NCI-H146 treated with DMSO at 0.1 percent for 48 hours (cell line): ENCODE results near the gene ATP5PF.
"Not testable (repeated sequence)": the region's sequence is repeated elsewhere in the genome, so short reads cannot be mapped to it uniquely, and the experiment has no call there.

Experiments
- DNase-seq: peaks from one replicate; lab custom pipeline; 2025; ENCODE audit not compliant: unreplicated experiment; lab: John Stamatoyannopoulos, UW

Gene ATP5PF

GRCh38 chr21:25732091-25732760, 2.5 kb downstream of the ATP5PF start:
- no peak for DNase-seq

DNA sequence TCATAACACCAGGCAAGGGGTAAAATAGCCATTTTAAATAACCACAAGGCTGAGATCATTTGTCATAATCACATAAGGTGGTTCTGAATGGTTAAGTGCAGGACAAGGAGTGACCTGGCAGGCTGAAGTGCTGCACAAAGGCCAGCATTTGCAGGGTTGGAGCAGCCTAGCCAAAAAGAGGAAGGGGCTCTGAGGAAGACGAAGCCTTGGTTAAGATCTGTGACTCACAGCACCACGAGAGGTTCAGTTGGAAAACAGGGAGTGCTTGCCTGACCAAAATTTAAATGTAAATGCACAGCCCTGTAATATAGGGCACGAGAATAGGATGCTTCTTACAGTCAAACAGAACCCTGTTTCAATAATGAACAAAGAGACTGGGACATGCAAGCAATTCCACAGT, 12.1 kb downstream of the ATP5PF start:
- no peak for DNase-seq

GRCh38 chr21:25721987-25722386, 12.7 kb downstream of the ATP5PF start:
- DNase-seq: no peak

GRCh38 chr21:25717491-25718147, 17.1 kb downstream of the ATP5PF start:
- DNase-seq: no peak

DNA sequence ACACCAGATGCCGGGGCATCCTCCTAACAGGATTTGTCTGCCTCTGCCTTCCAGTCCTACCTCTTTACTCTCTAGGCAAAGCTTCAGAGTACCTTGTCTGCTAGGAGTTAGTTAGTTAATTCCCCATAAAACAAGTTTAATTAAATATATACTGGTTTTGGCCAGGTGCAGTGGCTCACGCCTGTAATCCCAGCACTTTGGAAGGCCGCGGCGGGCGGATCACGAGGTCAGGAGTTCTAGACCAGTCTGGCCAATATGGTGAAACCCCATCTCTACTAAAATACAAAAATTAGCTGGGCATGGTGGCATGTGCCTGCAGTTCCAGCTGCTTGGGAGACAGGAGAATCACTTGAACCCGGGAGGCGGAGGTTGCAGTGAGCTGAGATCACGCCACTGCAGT, 20.6 kb downstream of the ATP5PF start:
- DNase-seq: not testable (repeated sequence)

GRCh38 chr21:25710550-25710949, 24.2 kb downstream of the ATP5PF start:
- DNase-seq: no peak

DNA sequence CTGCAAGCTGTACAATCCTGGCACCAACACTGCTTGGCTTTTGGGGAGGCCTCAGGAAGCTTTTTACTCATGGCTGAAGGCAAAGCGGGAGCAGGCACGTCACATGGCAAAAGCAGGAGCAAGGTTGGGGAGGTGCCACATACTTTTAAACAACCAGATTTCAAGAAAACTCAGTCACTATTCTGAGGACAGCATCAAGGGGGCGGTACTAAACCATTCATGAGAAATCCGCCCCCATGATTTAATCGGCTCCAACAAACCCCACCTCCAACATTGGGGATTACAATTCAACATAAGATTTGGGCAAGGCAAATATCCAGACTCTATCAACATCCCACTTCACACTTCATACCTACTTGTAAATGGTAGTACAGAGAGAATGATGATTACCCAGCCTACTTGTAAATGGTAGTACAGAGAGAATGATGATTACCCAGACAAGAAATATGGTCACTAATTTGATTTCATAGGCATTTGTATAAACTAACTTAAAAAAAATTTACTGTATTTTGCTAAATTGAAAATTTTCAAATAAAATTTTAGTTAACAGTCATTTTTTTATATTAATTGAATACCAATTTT, 24.9 kb downstream of the ATP5PF start:
- DNase-seq: no peak

GRCh38 chr21:25708467-25709065, 26.1 kb downstream of the ATP5PF start:
- DNase-seq: no peak

DNA sequence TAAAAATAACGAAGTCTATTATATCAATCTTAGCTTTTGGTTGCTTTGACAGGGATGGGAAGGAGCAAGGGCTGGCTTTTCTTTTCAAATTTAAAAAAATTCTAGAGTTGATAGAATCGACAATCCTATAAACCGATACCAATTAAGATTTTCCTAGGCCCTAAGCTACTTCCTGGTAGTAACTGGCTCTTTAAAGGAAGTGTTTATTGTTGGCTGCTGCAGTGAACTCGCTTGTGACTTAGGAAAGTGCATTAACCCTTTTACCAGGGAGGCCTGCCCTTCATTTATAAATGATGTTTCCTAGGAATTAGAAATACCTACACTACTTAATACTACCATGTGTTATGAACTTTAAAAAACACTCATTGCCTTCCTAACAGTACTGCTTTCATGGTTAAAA, 33.2 kb downstream of the ATP5PF start:
- DNase-seq: no peak

- DNase-seq: no peak
Observed at GRCh38 chr21:25700741-25701140, 34.0 kb downstream of the ATP5PF start.

DNA sequence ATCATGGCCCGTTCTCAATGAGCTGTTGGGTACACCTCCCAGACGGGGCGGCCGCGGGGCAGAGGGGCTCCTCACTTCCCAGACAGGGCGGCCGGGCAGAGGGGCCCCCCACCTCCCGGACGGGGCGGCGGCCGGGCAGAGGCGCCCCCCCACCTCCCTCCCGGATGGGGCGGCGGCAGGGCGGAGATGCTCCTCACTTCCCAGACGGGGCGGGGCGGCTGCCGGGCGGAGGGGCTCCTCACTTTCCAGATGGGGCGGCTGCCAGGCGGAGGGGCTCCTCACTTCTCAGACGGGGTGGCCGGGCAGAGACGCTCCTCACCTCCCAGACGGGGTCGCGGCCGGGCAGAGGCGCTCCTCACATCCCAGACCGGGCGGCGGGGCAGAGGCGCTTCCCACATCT, 39.2 kb downstream of the ATP5PF start:
- DNase-seq: not testable (repeated sequence)

- DNase-seq: no peak
Observed at GRCh38 chr21:25691976-25692375, 42.7 kb downstream of the ATP5PF start.

- DNase-seq: no peak
Observed at GRCh38 chr21:25689226-25689625, 45.5 kb downstream of the ATP5PF start.

GRCh38 chr21:25688275-25689155, 46.2 kb downstream of the ATP5PF start:
- no peak for DNase-seq

DNA sequence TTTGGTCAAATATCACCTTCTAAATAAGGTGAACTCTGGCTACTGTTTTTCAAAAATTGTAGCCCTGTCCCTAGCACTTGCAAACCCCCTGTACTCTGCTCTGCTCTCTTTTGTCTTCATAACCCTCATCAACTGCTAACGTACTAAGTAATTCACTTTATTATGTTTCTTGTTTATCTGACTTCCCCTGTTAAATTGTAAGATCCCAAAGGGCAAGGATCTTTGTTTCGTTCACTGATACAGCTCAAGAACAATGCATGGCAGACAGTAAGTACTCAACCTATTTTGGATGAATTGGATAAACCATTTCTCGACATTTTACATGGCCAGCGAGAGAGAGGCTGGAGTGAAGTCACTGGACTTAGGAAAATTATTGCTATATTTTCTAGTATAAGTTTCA, 46.9 kb downstream of the ATP5PF start:
- DNase-seq: no peak

- DNase-seq: no peak
Observed at GRCh38 chr21:25682382-25682781, 52.3 kb downstream of the ATP5PF start.

DNA sequence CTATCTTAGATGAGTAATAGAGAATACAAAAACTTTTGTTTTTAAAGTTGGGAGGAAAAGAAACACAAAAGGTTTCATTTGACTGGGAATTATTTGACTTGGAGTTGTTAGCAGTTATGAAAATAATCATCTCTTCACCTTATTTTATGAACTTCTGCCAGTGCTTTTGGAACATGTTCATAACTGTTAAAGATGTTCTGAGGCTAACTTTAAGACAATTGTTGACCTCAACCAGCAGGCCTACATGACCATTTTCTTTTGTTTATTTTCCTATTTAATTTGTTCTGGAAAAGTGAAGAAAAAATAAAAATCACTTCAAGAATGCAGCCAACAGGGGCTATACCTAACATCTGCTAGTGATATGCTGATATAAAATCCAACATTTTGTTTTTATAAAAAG, 58.3 kb downstream of the ATP5PF start:
- DNase-seq: no peak
